HG02970 (cell line): ENCODE data around the gene SEMA3C.

Source experiments
- ATAC-seq: cut with Tn5 transposase; IDR thresholded peaks from one replicate; pipeline ENCODE4 v1.9.1; 2021; ENCODE audit warnings: mild to moderate bottlenecking, moderate library complexity, moderate number of reproducible peaks; ENCODE audit not compliant: unreplicated experiment, low FRiP score

Gene SEMA3C

GRCh38 chr7:80858141-80858903, 60.5 kb downstream of the SEMA3C start:
- no peak for ATAC-seq

GRCh38 chr7:80856769-80857168, 62.1 kb downstream of the SEMA3C start:
- ATAC-seq, result no peak

- ATAC-seq, result no peak
Measured at GRCh38 chr7:80851896-80852476, 66.9 kb downstream of the SEMA3C start.

GRCh38 chr7:80848841-80849240, 70.0 kb downstream of the SEMA3C start:
- no peak for ATAC-seq

- ATAC-seq, result no peak
Measured at GRCh38 chr7:80847895-80848294, 71.0 kb downstream of the SEMA3C start.

- ATAC-seq, result no peak
Measured at GRCh38 chr7:80847027-80847426, 71.8 kb downstream of the SEMA3C start.

GRCh38 chr7:80844916-80845315, 73.9 kb downstream of the SEMA3C start:
- no peak for ATAC-seq

- ATAC-seq, result no peak
Measured at GRCh38 chr7:80843018-80843677, 75.7 kb downstream of the SEMA3C start.

- ATAC-seq, result no peak
Measured at GRCh38 chr7:80842022-80842790, 76.6 kb downstream of the SEMA3C start.

- no peak for ATAC-seq
Measured at GRCh38 chr7:80841423-80841955, 77.4 kb downstream of the SEMA3C start.

- no peak for ATAC-seq
Measured at GRCh38 chr7:80840681-80841080, 78.2 kb downstream of the SEMA3C start.

- no peak for ATAC-seq
Measured at GRCh38 chr7:80839855-80840254, 79.0 kb downstream of the SEMA3C start.

GRCh38 chr7:80838643-80839042, 80.2 kb downstream of the SEMA3C start:
- ATAC-seq, result no peak

GRCh38 chr7:80837345-80837744, 81.5 kb downstream of the SEMA3C start:
- ATAC-seq, result no peak

- no peak for ATAC-seq
Measured at GRCh38 chr7:80835251-80835650, 83.6 kb downstream of the SEMA3C start.

GRCh38 chr7:80833289-80834268, 85.3 kb downstream of the SEMA3C start:
- no peak for ATAC-seq

- no peak for ATAC-seq
Measured at GRCh38 chr7:80832006-80832405, 86.8 kb downstream of the SEMA3C start.

GRCh38 chr7:80830584-80831285, 88.1 kb downstream of the SEMA3C start:
- no peak for ATAC-seq

- ATAC-seq, result no peak
Measured at GRCh38 chr7:80830010-80830409, 88.8 kb downstream of the SEMA3C start.
